Adrenal gland (tissue), 5 donors: ENCODE measurements around the gene RTF2.

Experiments used
- CTCF ChIP-seq, 6 experiments: fragments of 450-650 bp in 4 of 6; fragments of 200-600 bp in 2 of 6; sonication (generic) in 1 of 6; IDR thresholded peaks; 1 replicate in 5 of 6; 2 replicates in 1 of 6; pipeline versions ENCODE4 v1.5.1 to v1.8.0; 2016 to 2021; ENCODE audit warnings: antibody characterized with exemption in 6 of 6, mild to moderate bottlenecking in 2 of 6, moderate library complexity in 1 of 6
- POLR2A ChIP-seq, 2 donors: fragments of 450-650 bp; IDR thresholded peaks; one replicate each; pipeline ENCODE4 v1.6.1; 2017; ENCODE audit warnings: antibody characterized with exemption in 2 of 2, mild to moderate bottlenecking in 2 of 2, moderate library complexity in 1 of 2
- donor health status: DM: no; HTN: no; CAD: no.

GRCh38 chr20:56516631-56517030 lies 48.2 kb downstream of the RTF2 start:
- TF ChIP-seq CTCF (IDR thresholded peaks at IDR 0.05) (no peak), POLR2A (IDR thresholded peaks at IDR 0.05) (no peak)
